ENCODE data around the gene ARHGDIB.

ARHGDIB gene

GRCh38 chr12:14924541-14924940, 36.9 kb downstream of the ARHGDIB start:
- DNase-seq = no peak

GRCh38 chr12:14923944-14924343, 37.5 kb downstream of the ARHGDIB start:
- no peak for DNase-seq

GRCh38 chr12:14921218-14921617, 40.2 kb downstream of the ARHGDIB start:
- no peak for DNase-seq

- DNase-seq = no peak
These were observed 40.8 kb downstream of the ARHGDIB start for GRCh38 chr12:14920475-14921126.

- DNase-seq = no peak
These were observed 41.9 kb downstream of the ARHGDIB start for GRCh38 chr12:14919455-14919854.

GRCh38 chr12:14915736-14916135, 45.7 kb downstream of the ARHGDIB start:
- no peak for DNase-seq

GRCh38 chr12:14913381-14913781, 48.0 kb downstream of the ARHGDIB start:
- DNase-seq = no peak

- no peak for DNase-seq
These were observed 50.3 kb downstream of the ARHGDIB start for GRCh38 chr12:14911131-14911530.

GRCh38 chr12:14910090-14910915, 51.1 kb downstream of the ARHGDIB start:
- no peak for DNase-seq

- DNase-seq = no peak
These were observed 53.4 kb downstream of the ARHGDIB start for GRCh38 chr12:14907953-14908352.

- DNase-seq = no peak
These were observed 55.3 kb downstream of the ARHGDIB start for GRCh38 chr12:14906114-14906513.

GRCh38 chr12:14905269-14906004, 56.0 kb downstream of the ARHGDIB start:
- DNase-seq = no peak

- no peak for DNase-seq
These were observed 56.5 kb downstream of the ARHGDIB start for GRCh38 chr12:14904854-14905253.

GRCh38 chr12:14903386-14904098, 57.9 kb downstream of the ARHGDIB start:
- DNase-seq = no peak

- no peak for DNase-seq
These were observed 58.9 kb downstream of the ARHGDIB start for GRCh38 chr12:14902465-14902864.

GRCh38 chr12:14901228-14901562, 60.2 kb downstream of the ARHGDIB start:
- DNase-seq = no peak

GRCh38 chr12:14900521-14901227, 60.7 kb downstream of the ARHGDIB start:
- no peak for DNase-seq

GRCh38 chr12:14896521-14897169, 64.8 kb downstream of the ARHGDIB start:
- DNase-seq = no peak

GRCh38 chr12:14893506-14894250, 67.7 kb downstream of the ARHGDIB start:
- no peak for DNase-seq

GRCh38 chr12:14892726-14893505, 68.5 kb downstream of the ARHGDIB start:
- DNase-seq = no peak

Data from T-helper 1 cell (primary cell).